Measurements from ENCODE around the gene RASAL2.

Gene RASAL2

GRCh38 chr1:178093951-178094738 lies at the start of gene RASAL2:
Gene RASAL2, plus strand, starts transcription at chr1:178094104. Its CDS starts 389 bp downstream, at chr1:178094493.
- no peak for DNase-seq

GRCh38 chr1:178046591-178047270 lies 47.2 kb upstream of the RASAL2 start:
- no peak for DNase-seq

GRCh38 chr1:178047403-178048093 lies 46.4 kb upstream of the RASAL2 start:
- no peak for DNase-seq

- DNase-seq, result no peak
Measured at GRCh38 chr1:178048426-178048825, 45.5 kb upstream of the RASAL2 start.

- no peak for DNase-seq
Measured at GRCh38 chr1:178048883-178049282, 45.0 kb upstream of the RASAL2 start.

GRCh38 chr1:178050084-178050483 lies 43.8 kb upstream of the RASAL2 start:
- DNase-seq, result no peak

- DNase-seq, result no peak
Measured at GRCh38 chr1:178051071-178051470, 42.8 kb upstream of the RASAL2 start.

- no peak for DNase-seq
Measured at GRCh38 chr1:178052650-178053461, 41.0 kb upstream of the RASAL2 start.

GRCh38 chr1:178055093-178055492 lies 38.8 kb upstream of the RASAL2 start:
- no peak for DNase-seq

GRCh38 chr1:178055779-178056471 lies 38.0 kb upstream of the RASAL2 start:
- DNase-seq, result no peak

- no peak for DNase-seq
Measured at GRCh38 chr1:178057141-178057765, 36.7 kb upstream of the RASAL2 start.

GRCh38 chr1:178057912-178058534 lies 35.9 kb upstream of the RASAL2 start:
- DNase-seq, result no peak

GRCh38 chr1:178060789-178061556 lies 32.9 kb upstream of the RASAL2 start:
- DNase-seq, result no peak

- no peak for DNase-seq
Measured at GRCh38 chr1:178061620-178062019, 32.3 kb upstream of the RASAL2 start.

GRCh38 chr1:178064191-178064821 lies 29.6 kb upstream of the RASAL2 start:
- no peak for DNase-seq

GRCh38 chr1:178065250-178065649 lies 28.7 kb upstream of the RASAL2 start:
- DNase-seq, result no peak

- no peak for DNase-seq
Measured at GRCh38 chr1:178066296-178066907, 27.5 kb upstream of the RASAL2 start.

GRCh38 chr1:178066908-178067614 lies 26.8 kb upstream of the RASAL2 start:
- DNase-seq, result no peak

GRCh38 chr1:178071811-178072210 lies 22.1 kb upstream of the RASAL2 start:
- DNase-seq, result no peak

All from stimulated activated CD4-positive, alpha-beta T cell treated with anti-CD3 and anti-CD28 coated beads, Interleukin-4, amount 100 ng/mL, for 24 hours (primary cell).